Suprapubic skin (tissue), 4 donors: ENCODE measurements around the gene CLTB.

Source experiments
- EP300 ChIP-seq: sonication (generic); formaldehyde crosslinking; IDR thresholded peaks from one replicate; pipeline ENCODE4 v1.6.1; 2017; ENCODE audit warnings: antibody characterized with exemption
- POLR2A ChIP-seq, 2 donors: fragments of 450-650 bp; IDR thresholded peaks; one replicate each; pipeline ENCODE4 v1.6.1; 2017; ENCODE audit warnings: antibody characterized with exemption in 2 of 2, mild to moderate bottlenecking in 2 of 2, moderate library complexity in 2 of 2
- POLR2AphosphoS5 ChIP-seq, 3 donors: sonication (generic); formaldehyde crosslinking; IDR thresholded peaks; one replicate each; pipeline ENCODE4 v1.6.1; 2017; ENCODE audit warnings: antibody characterized with exemption in 3 of 3
- TF ChIP-seq, protein P1 (sequence below), 2 donors: fragments of 200-600 bp in 1 of 2; fragments of 450-650 bp in 1 of 2; sonication (generic) in 1 of 2; IDR thresholded peaks; one replicate each; pipeline ENCODE4 v1.5.1; 2016 to 2019; ENCODE audit warnings: antibody characterized with exemption in 2 of 2, mild to moderate bottlenecking in 1 of 2, moderate library complexity in 1 of 2

DNA sequence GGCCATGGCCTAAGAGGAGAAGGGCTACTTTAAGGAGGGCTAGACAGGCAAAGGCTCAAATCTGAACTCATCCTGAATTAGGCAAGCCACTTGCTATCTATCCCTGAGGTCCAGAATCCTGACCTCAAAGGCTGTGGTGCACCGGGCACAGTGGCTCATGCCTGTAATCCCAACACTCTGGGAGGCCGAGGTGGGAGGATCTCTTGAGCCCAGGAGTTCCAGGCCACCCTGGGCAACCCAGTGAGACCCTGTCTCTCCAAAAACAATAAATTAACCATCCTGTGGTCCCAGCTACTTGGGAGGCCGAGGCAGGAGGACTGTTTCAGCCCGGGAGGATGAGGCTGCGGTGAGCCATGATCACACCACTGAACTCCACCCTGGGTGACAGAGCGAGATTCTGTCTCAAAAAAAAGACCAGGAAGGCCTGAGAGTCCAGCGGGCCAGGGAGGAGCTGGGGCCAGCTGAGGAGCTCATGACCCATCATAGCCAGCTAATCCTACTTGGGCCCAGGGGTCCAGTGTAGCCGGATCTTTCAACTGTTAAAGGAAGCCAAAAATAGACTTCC is 31.9 kb downstream of the CLTB start:
- TF ChIP-seq, protein P1, sequence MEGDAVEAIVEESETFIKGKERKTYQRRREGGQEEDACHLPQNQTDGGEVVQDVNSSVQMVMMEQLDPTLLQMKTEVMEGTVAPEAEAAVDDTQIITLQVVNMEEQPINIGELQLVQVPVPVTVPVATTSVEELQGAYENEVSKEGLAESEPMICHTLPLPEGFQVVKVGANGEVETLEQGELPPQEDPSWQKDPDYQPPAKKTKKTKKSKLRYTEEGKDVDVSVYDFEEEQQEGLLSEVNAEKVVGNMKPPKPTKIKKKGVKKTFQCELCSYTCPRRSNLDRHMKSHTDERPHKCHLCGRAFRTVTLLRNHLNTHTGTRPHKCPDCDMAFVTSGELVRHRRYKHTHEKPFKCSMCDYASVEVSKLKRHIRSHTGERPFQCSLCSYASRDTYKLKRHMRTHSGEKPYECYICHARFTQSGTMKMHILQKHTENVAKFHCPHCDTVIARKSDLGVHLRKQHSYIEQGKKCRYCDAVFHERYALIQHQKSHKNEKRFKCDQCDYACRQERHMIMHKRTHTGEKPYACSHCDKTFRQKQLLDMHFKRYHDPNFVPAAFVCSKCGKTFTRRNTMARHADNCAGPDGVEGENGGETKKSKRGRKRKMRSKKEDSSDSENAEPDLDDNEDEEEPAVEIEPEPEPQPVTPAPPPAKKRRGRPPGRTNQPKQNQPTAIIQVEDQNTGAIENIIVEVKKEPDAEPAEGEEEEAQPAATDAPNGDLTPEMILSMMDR (IDR thresholded peaks at IDR 0.05), result no peak
- no peak for TF ChIP-seq EP300
- no peak for TF ChIP-seq POLR2A (IDR thresholded peaks at IDR 0.05)
- no peak for TF ChIP-seq POLR2AphosphoS5 (IDR thresholded peaks at IDR 0.05)
